Right forelimb (tissue), 1 donor: Measurements from ENCODE around the gene ELAPOR1.
"Not testable (repeated sequence)": the region's sequence is repeated elsewhere in the genome, so short reads cannot be mapped to it uniquely, and the experiment has no call there.

Experiments
- DNase-seq: peaks from one replicate; pipeline ENCODE4 v3.0.0-alpha.2; 2018

Gene ELAPOR1

GRCh38 chr1:109140392-109140791 is 26.5 kb downstream of the ELAPOR1 start:
- no peak for DNase-seq

- no peak for DNase-seq
Measured at GRCh38 chr1:109142260-109142659, 28.3 kb downstream of the ELAPOR1 start.

- not testable (repeated sequence) for DNase-seq
Measured at GRCh38 chr1:109142725-109143124, 28.8 kb downstream of the ELAPOR1 start.

- no peak for DNase-seq
Measured at GRCh38 chr1:109148987-109149561, 35.2 kb downstream of the ELAPOR1 start.

GRCh38 chr1:109149874-109150601 is 36.1 kb downstream of the ELAPOR1 start:
- no peak for DNase-seq

GRCh38 chr1:109151146-109151990 is 37.5 kb downstream of the ELAPOR1 start:
- DNase-seq = no peak

- DNase-seq = no peak
Measured at GRCh38 chr1:109152196-109152595, 38.3 kb downstream of the ELAPOR1 start.

GRCh38 chr1:109156916-109157385 is 43.0 kb downstream of the ELAPOR1 start:
- no peak for DNase-seq

GRCh38 chr1:109158433-109158832 is 44.5 kb downstream of the ELAPOR1 start:
- DNase-seq = no peak

- no peak for DNase-seq
Measured at GRCh38 chr1:109159326-109159725, 45.4 kb downstream of the ELAPOR1 start.

GRCh38 chr1:109160071-109160840 is 46.3 kb downstream of the ELAPOR1 start:
- no peak for DNase-seq

- DNase-seq = no peak
Measured at GRCh38 chr1:109161858-109162606, 48.1 kb downstream of the ELAPOR1 start.

- no peak for DNase-seq
Measured at GRCh38 chr1:109162626-109163025, 48.7 kb downstream of the ELAPOR1 start.

- DNase-seq = no peak
Measured at GRCh38 chr1:109163551-109163950, 49.6 kb downstream of the ELAPOR1 start.
